ENCODE data around the gene VAT1L. TPM values are rescaled to one million over a fixed set of nuclear protein-coding genes. Genes with fewer than 3 reads are reported as not detected.

VAT1L gene
- total RNA-seq, 1 donor from 2014 or later, result 17.9 TPM

- no peaks in the 10 kb centered on the region for H3K36me3 Mint-ChIP-seq (ENCODE audit: unreplicated experiment)
- peaks cover 9% of the 10 kb centered on the region for H3K4me1 Mint-ChIP-seq (ENCODE audit: low read depth, unreplicated experiment)
- H3K27me3 Mint-ChIP-seq (ENCODE audit: unreplicated experiment), result no peaks in the 10 kb centered on the region
- TF ChIP-seq CTCF (IDR thresholded peaks at IDR 0.05; ENCODE audit: partially characterized antibody, unreplicated experiment), result no peak
- no peak overlapping the region for H3K4me3 Mint-ChIP-seq (ENCODE audit: unreplicated experiment)
- H3K9me3 Mint-ChIP-seq (ENCODE audit: unreplicated experiment), result no peaks in the 10 kb centered on the region
- DNase-seq, result no peak
- H3K27ac Mint-ChIP-seq (ENCODE audit: unreplicated experiment), result no peak overlapping the region
Observed at GRCh38 chr16:77812856-77813500, 24.6 kb downstream of the VAT1L start.

GRCh38 chr16:77816293-77816692, 27.9 kb downstream of the VAT1L start:
- peaks cover 14% of the 10 kb centered on the region for H3K4me1 Mint-ChIP-seq (ENCODE audit: low read depth, unreplicated experiment)
- no peak for TF ChIP-seq CTCF (IDR thresholded peaks at IDR 0.05; ENCODE audit: partially characterized antibody, unreplicated experiment)
- peak overlapping the region; percentile 7 for H3K4me3 Mint-ChIP-seq (ENCODE audit: unreplicated experiment)
- DNase-seq, result no peak
- no peaks in the 10 kb centered on the region for H3K27me3 Mint-ChIP-seq (ENCODE audit: unreplicated experiment)
- H3K9me3 Mint-ChIP-seq (ENCODE audit: unreplicated experiment), result no peaks in the 10 kb centered on the region
- no peaks in the 10 kb centered on the region for H3K36me3 Mint-ChIP-seq (ENCODE audit: unreplicated experiment)
- peak overlapping the region; percentile 11 for H3K27ac Mint-ChIP-seq (ENCODE audit: unreplicated experiment)

GRCh38 chr16:77820340-77820739, 32.0 kb downstream of the VAT1L start:
- Mint-ChIP-seq H3K36me3 (ENCODE audit: unreplicated experiment) (no peaks in the 10 kb centered on the region), H3K27ac (ENCODE audit: unreplicated experiment) (no peak overlapping the region), H3K4me1 (ENCODE audit: low read depth, unreplicated experiment) (peaks cover 14% of the 10 kb centered on the region), H3K9me3 (ENCODE audit: unreplicated experiment) (no peaks in the 10 kb centered on the region), H3K27me3 (ENCODE audit: unreplicated experiment) (no peaks in the 10 kb centered on the region), H3K4me3 (ENCODE audit: unreplicated experiment) (no peak overlapping the region)
- TF ChIP-seq CTCF (IDR thresholded peaks at IDR 0.05; ENCODE audit: partially characterized antibody, unreplicated experiment), result no peak
- no peak for DNase-seq

GRCh38 chr16:77822661-77823060, 34.3 kb downstream of the VAT1L start:
- Mint-ChIP-seq H3K4me1 (ENCODE audit: low read depth, unreplicated experiment) (peaks cover 7% of the 10 kb centered on the region), H3K27ac (ENCODE audit: unreplicated experiment) (no peak overlapping the region), H3K27me3 (ENCODE audit: unreplicated experiment) (no peaks in the 10 kb centered on the region), H3K9me3 (ENCODE audit: unreplicated experiment) (no peaks in the 10 kb centered on the region), H3K36me3 (ENCODE audit: unreplicated experiment) (no peaks in the 10 kb centered on the region), H3K4me3 (ENCODE audit: unreplicated experiment) (no peak overlapping the region)
- no peak for DNase-seq
- TF ChIP-seq CTCF (IDR thresholded peaks at IDR 0.05; ENCODE audit: partially characterized antibody, unreplicated experiment), result no peak

- H3K27me3 Mint-ChIP-seq (ENCODE audit: unreplicated experiment), result no peaks in the 10 kb centered on the region
Observed at GRCh38 chr16:77823067-77823466, 34.7 kb downstream of the VAT1L start.

More at GRCh38 chr16:77823067-77823466, 34.7 kb downstream of the VAT1L start:
- TF ChIP-seq CTCF (IDR thresholded peaks at IDR 0.05; ENCODE audit: partially characterized antibody, unreplicated experiment), result no peak
- peaks cover 4% of the 10 kb centered on the region for H3K4me1 Mint-ChIP-seq (ENCODE audit: low read depth, unreplicated experiment)
- H3K4me3 Mint-ChIP-seq (ENCODE audit: unreplicated experiment), result no peak overlapping the region
- H3K27ac Mint-ChIP-seq (ENCODE audit: unreplicated experiment), result no peak overlapping the region
- no peaks in the 10 kb centered on the region for H3K36me3 Mint-ChIP-seq (ENCODE audit: unreplicated experiment)
- H3K9me3 Mint-ChIP-seq (ENCODE audit: unreplicated experiment), result no peaks in the 10 kb centered on the region
- no peak for DNase-seq

All from glutamatergic neuron (in vitro differentiated cells).